ENCODE data around the gene ANTXRL. TPM values are rescaled to one million over a fixed set of nuclear protein-coding genes. Genes with fewer than 3 reads are reported as not detected.
"Not testable (repeated sequence)": the region's sequence is repeated elsewhere in the genome, so short reads cannot be mapped to it uniquely, and the experiment has no call there.

ANTXRL gene
- total RNA-seq, 1 experiment from 2014 or later: not detected

DNA sequence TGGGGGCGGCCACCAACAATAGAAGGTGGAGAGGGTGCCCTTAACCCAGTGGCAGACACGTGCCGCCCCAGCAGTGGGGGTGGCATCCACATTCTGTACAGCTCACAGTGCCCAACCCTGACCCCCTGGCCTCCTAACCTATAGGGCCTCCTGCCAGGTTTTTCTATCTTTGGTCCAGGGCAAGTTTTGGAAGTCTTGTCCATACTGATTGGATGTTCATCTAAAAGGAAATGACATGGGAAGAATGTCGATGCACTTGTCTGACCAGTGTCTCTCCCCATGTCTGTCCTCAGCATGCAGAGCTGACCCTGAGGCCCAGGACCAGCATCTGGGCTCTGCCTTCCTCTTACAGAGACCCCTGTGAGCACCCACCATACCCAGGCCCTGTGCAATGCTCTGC lies 32.3 kb upstream of the ANTXRL start:
- DNase-seq (ENCODE audit: low spot score): no peak

- DNase-seq (ENCODE audit: low spot score): not testable (repeated sequence)
Measured at GRCh38 chr10:46255210-46255609, 31.6 kb upstream of the ANTXRL start.

- DNase-seq (ENCODE audit: low spot score): peak; percentile 55
Measured at GRCh38 chr10:46255801-46256747, 30.7 kb upstream of the ANTXRL start.

- DNase-seq (ENCODE audit: low spot score): no peak
Measured at GRCh38 chr10:46257099-46257498, 29.7 kb upstream of the ANTXRL start.

GRCh38 chr10:46262906-46263560 lies 23.8 kb upstream of the ANTXRL start:
- not testable (repeated sequence) for DNase-seq (ENCODE audit: low spot score)

DNA sequence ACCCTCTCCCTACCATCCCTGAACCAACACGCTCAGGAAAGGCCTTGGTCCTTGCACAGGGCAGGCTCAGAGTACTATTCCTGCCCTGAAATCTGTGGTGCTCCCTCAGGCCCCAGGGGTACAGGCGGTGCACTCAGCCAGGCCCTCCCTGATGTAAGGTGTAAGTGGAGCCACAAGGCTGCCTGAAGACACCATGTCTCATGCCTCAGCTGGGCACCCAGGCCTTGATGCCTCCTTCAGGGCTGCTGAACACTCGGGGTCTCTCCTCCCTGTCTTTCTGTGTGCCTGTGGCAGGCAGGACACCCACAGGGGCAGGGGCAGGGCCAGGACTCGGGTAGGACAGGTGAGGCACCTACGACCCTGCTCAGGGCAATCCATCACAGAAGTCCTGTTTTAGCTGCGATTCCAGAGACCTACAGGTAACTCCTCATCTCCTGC lies 22.9 kb upstream of the ANTXRL start:
- no peak for DNase-seq (ENCODE audit: low spot score)

- no peak for DNase-seq (ENCODE audit: low spot score)
Measured at GRCh38 chr10:46264336-46264735, 22.5 kb upstream of the ANTXRL start.

DNA sequence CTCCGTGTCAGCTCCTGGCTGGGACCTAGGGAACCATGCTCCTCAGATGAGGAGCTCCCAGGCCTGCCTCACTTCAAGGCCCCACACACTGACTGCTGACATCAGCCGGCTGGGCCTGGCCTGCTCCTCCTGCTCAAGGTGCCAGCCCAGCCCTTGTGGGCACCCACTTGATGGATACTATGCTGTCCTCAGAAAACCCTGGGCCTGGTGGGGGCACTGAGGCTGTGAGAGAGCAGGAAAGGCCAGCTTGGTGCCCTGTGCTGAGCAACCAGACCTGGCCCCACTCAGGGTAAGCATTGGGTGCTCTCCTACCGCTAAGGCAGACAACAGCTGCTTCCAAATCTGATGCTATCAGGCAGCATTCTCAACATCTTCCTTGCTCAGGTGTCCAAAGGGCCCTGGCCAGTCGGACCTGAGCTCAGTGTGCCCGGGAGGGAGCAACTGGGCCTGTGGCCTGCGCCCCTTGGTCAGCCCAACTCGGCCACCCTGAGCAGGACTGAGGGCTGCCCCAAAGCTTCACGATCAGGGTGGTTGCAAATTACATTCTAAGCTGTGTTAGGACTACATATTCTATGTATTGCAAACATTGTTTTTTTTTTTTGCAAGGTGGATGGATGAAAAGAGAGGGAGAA lies 21.9 kb upstream of the ANTXRL start:
- no peak for DNase-seq (ENCODE audit: low spot score)

- DNase-seq (ENCODE audit: low spot score): not testable (repeated sequence)
Measured at GRCh38 chr10:46265566-46266305, 21.1 kb upstream of the ANTXRL start.

- DNase-seq (ENCODE audit: low spot score): no peak
Measured at GRCh38 chr10:46266306-46266985, 20.4 kb upstream of the ANTXRL start.

DNA sequence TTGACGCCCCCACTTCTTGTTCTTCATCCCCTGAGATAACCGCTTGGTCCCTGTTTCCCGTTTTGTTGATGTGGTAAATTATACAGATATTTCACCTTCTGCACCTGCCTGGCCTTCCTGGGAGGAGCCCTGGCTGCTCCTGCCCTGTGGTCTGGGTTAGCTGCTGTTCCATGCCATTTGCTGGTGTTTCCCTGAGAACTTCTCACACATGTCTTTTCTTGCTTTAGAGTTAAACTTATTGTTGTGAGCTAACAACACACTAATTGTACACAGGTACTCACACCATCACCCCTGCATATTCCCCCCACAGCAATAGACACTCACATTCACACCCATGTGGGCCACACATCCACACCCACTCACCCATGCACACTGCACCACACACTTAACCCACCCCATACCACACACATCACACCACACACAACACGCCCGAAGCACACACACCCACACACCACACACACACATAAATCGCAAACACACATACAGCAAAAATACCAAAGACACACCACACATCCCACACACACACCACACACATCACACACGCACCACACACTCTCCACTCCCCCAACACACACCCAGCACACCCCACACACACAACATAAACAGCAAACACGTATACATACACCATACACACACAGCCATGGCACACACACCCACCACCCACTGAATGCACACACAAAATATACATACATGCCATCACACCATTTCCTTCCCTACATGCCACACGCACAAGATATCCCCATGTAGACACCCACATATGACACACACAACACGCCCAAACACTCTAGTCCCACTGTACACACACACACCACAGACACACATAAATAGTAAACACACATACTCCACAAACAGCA lies 19.4 kb upstream of the ANTXRL start:
- no peak for DNase-seq (ENCODE audit: low spot score)

- DNase-seq (ENCODE audit: low spot score): no peak
Measured at GRCh38 chr10:46268076-46268881, 18.5 kb upstream of the ANTXRL start.

GRCh38 chr10:46269554-46270053 lies 17.2 kb upstream of the ANTXRL start:
- not testable (repeated sequence) for DNase-seq (ENCODE audit: low spot score)

DNA sequence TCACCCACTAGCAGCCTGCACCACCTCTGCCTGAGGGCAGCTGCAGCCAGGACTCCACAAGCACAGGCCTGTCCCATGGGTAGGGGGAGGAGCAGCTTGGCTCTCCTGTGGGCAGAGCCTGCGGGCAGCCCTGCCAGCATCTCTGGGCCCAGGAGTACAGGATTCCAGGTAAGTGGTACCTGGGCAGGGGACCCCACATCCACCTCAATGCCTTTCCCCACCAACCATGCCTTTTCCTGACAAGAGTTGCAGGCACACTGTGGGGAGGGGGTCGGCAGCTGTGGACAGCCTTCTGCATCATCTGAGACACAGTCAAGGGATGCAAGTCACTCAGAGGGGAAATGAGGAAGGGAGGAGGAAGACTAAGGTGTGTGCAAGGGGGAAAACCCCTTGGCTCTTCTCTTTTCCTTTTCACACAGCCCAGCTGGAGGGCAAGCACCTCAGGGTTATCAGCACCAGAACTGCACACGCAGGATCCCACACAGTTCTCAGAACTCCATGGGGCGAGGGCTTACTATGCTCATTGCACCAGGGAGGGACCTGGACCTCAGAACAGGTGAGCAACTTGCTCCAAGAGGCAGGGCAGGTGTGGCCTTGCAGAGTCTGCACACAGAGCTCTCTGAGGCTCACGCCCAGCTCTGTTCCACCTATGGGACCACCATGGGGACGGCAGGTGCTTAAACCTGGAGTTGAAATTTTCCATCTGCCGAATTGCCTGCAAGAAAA lies 16.5 kb upstream of the ANTXRL start:
- DNase-seq (ENCODE audit: low spot score): no peak

GRCh38 chr10:46270963-46271530 lies 15.8 kb upstream of the ANTXRL start:
- not testable (repeated sequence) for DNase-seq (ENCODE audit: low spot score)

GRCh38 chr10:46271795-46272499 lies 14.8 kb upstream of the ANTXRL start:
- not testable (repeated sequence) for DNase-seq (ENCODE audit: low spot score)

DNA sequence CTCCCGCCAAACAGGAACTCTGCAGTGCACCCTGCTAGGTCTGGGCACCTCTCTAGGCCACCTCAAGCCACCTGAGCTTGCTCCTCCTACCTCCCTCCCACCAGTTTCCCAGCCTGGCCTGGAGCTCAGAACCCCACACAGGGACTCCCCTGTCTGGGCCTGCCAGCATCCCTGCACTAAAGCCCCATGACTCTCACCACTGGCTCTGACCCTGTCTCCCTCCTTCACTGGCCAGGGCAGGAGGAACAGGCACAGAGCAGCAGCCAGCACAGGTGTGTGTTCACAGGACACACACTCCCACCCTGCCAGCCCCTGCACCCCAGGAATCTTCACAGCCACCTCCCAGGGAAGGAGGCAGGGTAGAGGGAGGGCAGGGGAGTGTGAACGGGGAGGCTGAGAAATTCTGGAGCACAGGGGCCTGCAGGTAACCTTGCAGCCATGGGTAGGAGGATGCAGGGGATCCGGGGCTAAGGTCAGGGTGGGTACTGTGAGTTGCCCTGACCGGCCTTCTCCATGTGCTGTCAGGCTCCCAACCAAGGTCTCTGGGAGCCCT lies 13.9 kb upstream of the ANTXRL start:
- no peak for DNase-seq (ENCODE audit: low spot score)

All from HT-29 (cell line).